Endothelial cell (in vitro differentiated cells): ENCODE data around the gene HSPE1. TPM values are rescaled to one million over a fixed set of nuclear protein-coding genes. Genes with fewer than 3 reads are reported as not detected.

Experiments
- DNase-seq: peaks from one replicate; pipeline ENCODE4 v3.0.0; 2021; ENCODE audit warnings: low spot score
- H3K27ac Mint-ChIP-seq: one replicate; pipeline ENCODE4 v1.8.0; 2021; ENCODE audit warnings: mixed read lengths, inconsistent platforms; ENCODE audit not compliant: unreplicated experiment
- H3K27me3 Mint-ChIP-seq: one replicate; pipeline ENCODE4 v1.8.0; 2021; ENCODE audit warnings: mild to moderate bottlenecking, moderate library complexity, mixed read lengths, inconsistent platforms; ENCODE audit not compliant: unreplicated experiment
- H3K36me3 Mint-ChIP-seq: one replicate; pipeline ENCODE4 v1.8.0; 2021; ENCODE audit warnings: mild to moderate bottlenecking, low read depth, mixed read lengths, inconsistent platforms; ENCODE audit not compliant: unreplicated experiment
- H3K4me1 Mint-ChIP-seq: one replicate; pipeline ENCODE4 v1.8.0; 2021; ENCODE audit warnings: mild to moderate bottlenecking, mixed read lengths, inconsistent platforms; ENCODE audit not compliant: unreplicated experiment
- H3K4me3 Mint-ChIP-seq: one replicate; pipeline ENCODE4 v1.8.0; 2021; ENCODE audit warnings: mild to moderate bottlenecking, mixed read lengths, inconsistent platforms; ENCODE audit not compliant: unreplicated experiment
- H3K9me3 Mint-ChIP-seq: one replicate; pipeline ENCODE4 v1.8.0; 2021; ENCODE audit warnings: mixed read lengths, inconsistent platforms; ENCODE audit not compliant: unreplicated experiment
- CTCF ChIP-seq: fragments of 200-600 bp; sonication (generic); IDR thresholded peaks from one replicate; pipeline ENCODE4 v1.5.0; 2021; ENCODE audit warnings: antibody characterized with exemption; ENCODE audit not compliant: unreplicated experiment
- total RNA-seq: library from RNA; stranded (reverse); fragmentation: NEBNext Ultra II Directional; extraction: Animal tissue kit (Norgen Biotek cat#: 25700); gene quantifications from one replicate; pipeline ENCODE4 v1.2.1, GENCODE V29; 2021; ENCODE audit not compliant: unreplicated experiment

The HSPE1 gene
- total RNA-seq, 1 donor from 2014 or later: 73.6 TPM

GRCh38 chr2:197498235-197498936 is 1.8 kb upstream of the HSPE1 start:
- no peak for TF ChIP-seq CTCF
- Mint-ChIP-seq H3K4me3 (peak overlapping the region; percentile 97), H3K4me1 (peaks cover 29% of the 10 kb centered on the region), H3K27me3 (peaks cover 9% of the 10 kb centered on the region), H3K36me3 (peaks cover 20% of the 10 kb centered on the region), H3K27ac (peak overlapping the region; percentile 57), H3K9me3 (no peaks in the 10 kb centered on the region)
- DNase-seq: no peak

- Mint-ChIP-seq H3K36me3 (peaks cover 20% of the 10 kb centered on the region), H3K9me3 (no peaks in the 10 kb centered on the region), H3K27ac (peak overlapping the region; percentile 89), H3K4me1 (peaks cover 29% of the 10 kb centered on the region), H3K4me3 (peak overlapping the region; percentile 97), H3K27me3 (peaks cover 9% of the 10 kb centered on the region)
- DNase-seq: peak; percentile 61
- no peak for TF ChIP-seq CTCF
Observed at GRCh38 chr2:197498937-197499593, 1.1 kb upstream of the HSPE1 start.

GRCh38 chr2:197500503-197501131 is 438 bp downstream of the HSPE1 start:
- Mint-ChIP-seq H3K27ac (peak overlapping the region; percentile 62), H3K4me1 (peaks cover 29% of the 10 kb centered on the region), H3K4me3 (peak overlapping the region; percentile 92), H3K36me3 (peaks cover 19% of the 10 kb centered on the region), H3K9me3 (no peaks in the 10 kb centered on the region), H3K27me3 (peaks cover 9% of the 10 kb centered on the region)
- no peak for DNase-seq
- TF ChIP-seq CTCF: no peak

GRCh38 chr2:197502201-197502600 is 2.0 kb downstream of the HSPE1 start:
- Mint-ChIP-seq H3K4me1 (peaks cover 27% of the 10 kb centered on the region), H3K9me3 (no peaks in the 10 kb centered on the region), H3K27ac (no peak overlapping the region), H3K36me3 (peaks cover 11% of the 10 kb centered on the region), H3K27me3 (peaks cover 9% of the 10 kb centered on the region), H3K4me3 (peak overlapping the region; percentile 77)
- DNase-seq: no peak
- TF ChIP-seq CTCF: no peak

GRCh38 chr2:197502685-197503084 is 2.5 kb downstream of the HSPE1 start:
- H3K4me1 Mint-ChIP-seq: peaks cover 27% of the 10 kb centered on the region
- no peak overlapping the region for H3K4me3 Mint-ChIP-seq
- H3K27ac Mint-ChIP-seq: no peak overlapping the region
- TF ChIP-seq CTCF: no peak
- peaks cover 10% of the 10 kb centered on the region for H3K36me3 Mint-ChIP-seq
- H3K9me3 Mint-ChIP-seq: no peaks in the 10 kb centered on the region
- peaks cover 9% of the 10 kb centered on the region for H3K27me3 Mint-ChIP-seq
- DNase-seq: no peak
